ENCODE results near the gene DNAAF5.

- TF ChIP-seq, protein P1, sequence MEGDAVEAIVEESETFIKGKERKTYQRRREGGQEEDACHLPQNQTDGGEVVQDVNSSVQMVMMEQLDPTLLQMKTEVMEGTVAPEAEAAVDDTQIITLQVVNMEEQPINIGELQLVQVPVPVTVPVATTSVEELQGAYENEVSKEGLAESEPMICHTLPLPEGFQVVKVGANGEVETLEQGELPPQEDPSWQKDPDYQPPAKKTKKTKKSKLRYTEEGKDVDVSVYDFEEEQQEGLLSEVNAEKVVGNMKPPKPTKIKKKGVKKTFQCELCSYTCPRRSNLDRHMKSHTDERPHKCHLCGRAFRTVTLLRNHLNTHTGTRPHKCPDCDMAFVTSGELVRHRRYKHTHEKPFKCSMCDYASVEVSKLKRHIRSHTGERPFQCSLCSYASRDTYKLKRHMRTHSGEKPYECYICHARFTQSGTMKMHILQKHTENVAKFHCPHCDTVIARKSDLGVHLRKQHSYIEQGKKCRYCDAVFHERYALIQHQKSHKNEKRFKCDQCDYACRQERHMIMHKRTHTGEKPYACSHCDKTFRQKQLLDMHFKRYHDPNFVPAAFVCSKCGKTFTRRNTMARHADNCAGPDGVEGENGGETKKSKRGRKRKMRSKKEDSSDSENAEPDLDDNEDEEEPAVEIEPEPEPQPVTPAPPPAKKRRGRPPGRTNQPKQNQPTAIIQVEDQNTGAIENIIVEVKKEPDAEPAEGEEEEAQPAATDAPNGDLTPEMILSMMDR (IDR thresholded peaks at IDR 0.05), result peak; percentile 69 to 91 (median 78)
- TF ChIP-seq POLR2A (IDR thresholded peaks at IDR 0.05), result no peak
These were observed 60.2 kb downstream of the DNAAF5 start for GRCh38 chr7:786472-787255.

All from body of pancreas (tissue), 4 donors.